GM12873 (cell line): Measurements from ENCODE around the gene LCA5L.

ENCODE experiments used
- CTCF ChIP-seq: IDR thresholded peaks from 2 replicates; pipeline ENCODE4 v1.5.1; 2012; ENCODE audit warnings: low read depth, mild to moderate bottlenecking, moderate library complexity, low read length, control low read depth; ENCODE audit not compliant: insufficient read depth; ENCODE audit errors: missing control alignments

The LCA5L gene

GRCh38 chr21:39479164-39479813 is 33.7 kb upstream of the LCA5L start:
- TF ChIP-seq CTCF, result no peak

GRCh38 chr21:39474611-39475010 is 29.0 kb upstream of the LCA5L start:
- TF ChIP-seq CTCF, result no peak

- TF ChIP-seq CTCF, result no peak
These were observed 27.2 kb upstream of the LCA5L start for GRCh38 chr21:39472786-39473185.

- TF ChIP-seq CTCF, result no peak
These were observed 26.0 kb upstream of the LCA5L start for GRCh38 chr21:39471598-39471997.

GRCh38 chr21:39468559-39468958 is 23.0 kb upstream of the LCA5L start:
- TF ChIP-seq CTCF, result no peak

- no peak for TF ChIP-seq CTCF
These were observed 22.2 kb upstream of the LCA5L start for GRCh38 chr21:39467746-39468145.

- no peak for TF ChIP-seq CTCF
These were observed 21.0 kb upstream of the LCA5L start for GRCh38 chr21:39466584-39466983.
